IPS-18a (cell line): ENCODE measurements around the gene BGLAP.

Experiments
- H3K27ac ChIP-seq: one replicate; pipeline ENCODE4 v1.5.1; 2013; ENCODE audit warnings: low read length
- H3K27me3 ChIP-seq: one replicate; pipeline ENCODE4 v1.6.1; 2013; ENCODE audit warnings: mild to moderate bottlenecking, low read length; ENCODE audit not compliant: control insufficient read depth, insufficient read depth
- H3K36me3 ChIP-seq: one replicate; pipeline ENCODE4 v1.6.1; 2013; ENCODE audit warnings: low read depth, low read length; ENCODE audit not compliant: control insufficient read depth
- H3K4me1 ChIP-seq: one replicate; pipeline ENCODE4 v1.6.1; 2013; ENCODE audit warnings: low read depth, low read length; ENCODE audit not compliant: control insufficient read depth
- H3K4me3 ChIP-seq: one replicate; pipeline ENCODE4 v1.5.1; 2013; ENCODE audit warnings: low read length
- H3K9ac ChIP-seq: one replicate; pipeline ENCODE4 v1.6.1; 2013; ENCODE audit warnings: mild to moderate bottlenecking, low read length, moderate library complexity
- H3K9me3 ChIP-seq: one replicate; pipeline ENCODE4 v1.6.1; 2013; ENCODE audit warnings: low read depth, low read length; ENCODE audit not compliant: control insufficient read depth

Gene BGLAP

GRCh38 chr1:156283521-156283920 lies 41.5 kb downstream of the BGLAP start:
- H3K9me3 ChIP-seq: no peaks in the 10 kb centered on the region
- H3K9ac ChIP-seq: peak overlapping the region; percentile 87
- H3K27ac ChIP-seq: peak overlapping the region; percentile 19
- H3K27me3 ChIP-seq: no peaks in the 10 kb centered on the region
- H3K4me3 ChIP-seq: peak overlapping the region; percentile 94
- H3K4me1 ChIP-seq: peaks cover 16% of the 10 kb centered on the region
- peaks cover 5% of the 10 kb centered on the region for H3K36me3 ChIP-seq

DNA sequence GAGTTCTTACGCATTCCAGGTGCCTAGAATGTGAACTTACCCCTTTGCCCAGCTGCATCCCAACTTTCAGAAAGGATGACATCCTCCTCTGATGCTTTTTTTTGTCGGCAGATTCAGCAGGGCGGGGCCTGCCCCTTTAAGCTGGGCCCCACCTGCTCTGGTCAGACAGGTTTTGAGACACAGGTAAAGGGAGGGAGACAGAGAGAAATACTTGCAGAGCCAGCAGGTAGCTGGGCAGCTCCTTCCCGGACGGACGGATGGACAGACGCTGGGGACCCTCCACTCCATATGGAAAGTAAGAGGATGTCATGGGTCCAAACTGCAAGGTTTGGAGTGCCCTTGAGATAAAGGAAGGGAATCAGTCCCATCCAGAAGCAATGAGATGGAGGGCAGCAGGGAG lies 42.1 kb downstream of the BGLAP start, which contains the start of gene TMEM79:
Gene TMEM79, plus strand, starts transcription at position 214 of the 400 bp plus-strand sequence. CDS start 902 bp downstream, outside the sequence.
- H3K4me3 ChIP-seq: peak within 1 kb of the TSS; percentile 94
- H3K9me3 ChIP-seq: no peaks in the 10 kb centered on the region
- H3K27ac ChIP-seq: peak within 1 kb of the TSS; percentile 19
- H3K36me3 ChIP-seq: no peaks in the 10 kb centered on the region
- H3K4me1 ChIP-seq: peaks cover 16% of the 10 kb centered on the region
- H3K27me3 ChIP-seq: no peaks in the 10 kb centered on the region
- peak within 1 kb of the TSS; percentile 87 for H3K9ac ChIP-seq

DNA sequence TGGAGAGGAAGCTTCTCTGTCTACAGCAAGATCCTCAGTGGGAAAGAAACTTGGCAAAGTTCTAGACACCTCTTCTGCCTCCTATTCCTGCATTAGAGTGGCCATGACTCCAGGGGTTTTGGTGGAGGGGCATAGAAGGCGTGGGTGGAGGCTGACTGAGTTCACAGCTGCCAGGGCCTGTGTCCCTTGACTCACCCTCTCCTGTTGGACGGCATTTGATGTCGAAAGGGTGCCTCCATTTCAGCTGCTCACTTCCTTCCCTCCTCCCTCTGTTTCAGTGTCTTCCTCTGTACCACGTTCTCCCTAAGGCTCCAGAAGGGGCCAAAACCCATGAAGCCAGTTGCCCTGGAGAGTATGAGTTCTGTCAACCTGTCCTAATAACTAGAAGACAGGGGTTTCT lies 42.8 kb downstream of the BGLAP start:
- H3K27me3 ChIP-seq: no peaks in the 10 kb centered on the region
- H3K36me3 ChIP-seq: no peaks in the 10 kb centered on the region
- H3K4me1 ChIP-seq: peaks cover 16% of the 10 kb centered on the region
- no peaks in the 10 kb centered on the region for H3K9me3 ChIP-seq
- no peak overlapping the region for H3K9ac ChIP-seq
- no peak overlapping the region for H3K27ac ChIP-seq
- H3K4me3 ChIP-seq: no peak overlapping the region

- peaks cover 16% of the 10 kb centered on the region for H3K4me1 ChIP-seq
- no peaks in the 10 kb centered on the region for H3K9me3 ChIP-seq
- H3K4me3 ChIP-seq: no peak overlapping the region
- H3K9ac ChIP-seq: no peak overlapping the region
- H3K27me3 ChIP-seq: no peaks in the 10 kb centered on the region
- no peaks in the 10 kb centered on the region for H3K36me3 ChIP-seq
- no peak overlapping the region for H3K27ac ChIP-seq
Observed at GRCh38 chr1:156285437-156285836, 43.5 kb downstream of the BGLAP start.

DNA sequence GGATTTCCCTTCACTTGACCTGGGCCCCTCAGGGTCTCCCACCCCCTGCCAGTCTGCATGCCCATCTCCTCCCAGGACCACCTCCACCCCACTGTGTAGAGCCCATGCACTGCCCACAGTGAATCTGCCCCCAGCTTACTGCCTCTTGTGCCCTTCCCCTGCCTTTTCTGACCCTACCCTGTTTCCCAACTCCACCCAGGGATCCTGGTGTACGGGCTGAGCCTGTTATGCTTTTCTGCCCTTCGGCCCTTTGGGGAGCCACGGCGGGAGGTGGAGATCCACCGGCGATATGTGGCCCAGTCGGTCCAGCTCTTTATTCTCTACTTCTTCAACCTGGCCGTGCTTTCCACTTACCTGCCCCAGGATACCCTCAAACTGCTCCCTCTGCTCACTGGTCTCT lies 44.1 kb downstream of the BGLAP start:
- no peak overlapping the region for H3K27ac ChIP-seq
- H3K4me3 ChIP-seq: no peak overlapping the region
- H3K27me3 ChIP-seq: no peaks in the 10 kb centered on the region
- H3K9me3 ChIP-seq: no peaks in the 10 kb centered on the region
- peaks cover 15% of the 10 kb centered on the region for H3K4me1 ChIP-seq
- no peaks in the 10 kb centered on the region for H3K36me3 ChIP-seq
- no peak overlapping the region for H3K9ac ChIP-seq

- H3K4me3 ChIP-seq: no peak overlapping the region
- H3K27me3 ChIP-seq: no peaks in the 10 kb centered on the region
- no peaks in the 10 kb centered on the region for H3K4me1 ChIP-seq
- no peaks in the 10 kb centered on the region for H3K9me3 ChIP-seq
- H3K36me3 ChIP-seq: no peaks in the 10 kb centered on the region
- H3K9ac ChIP-seq: no peak overlapping the region
- no peak overlapping the region for H3K27ac ChIP-seq
Observed at GRCh38 chr1:156289857-156290256, 47.9 kb downstream of the BGLAP start.

DNA sequence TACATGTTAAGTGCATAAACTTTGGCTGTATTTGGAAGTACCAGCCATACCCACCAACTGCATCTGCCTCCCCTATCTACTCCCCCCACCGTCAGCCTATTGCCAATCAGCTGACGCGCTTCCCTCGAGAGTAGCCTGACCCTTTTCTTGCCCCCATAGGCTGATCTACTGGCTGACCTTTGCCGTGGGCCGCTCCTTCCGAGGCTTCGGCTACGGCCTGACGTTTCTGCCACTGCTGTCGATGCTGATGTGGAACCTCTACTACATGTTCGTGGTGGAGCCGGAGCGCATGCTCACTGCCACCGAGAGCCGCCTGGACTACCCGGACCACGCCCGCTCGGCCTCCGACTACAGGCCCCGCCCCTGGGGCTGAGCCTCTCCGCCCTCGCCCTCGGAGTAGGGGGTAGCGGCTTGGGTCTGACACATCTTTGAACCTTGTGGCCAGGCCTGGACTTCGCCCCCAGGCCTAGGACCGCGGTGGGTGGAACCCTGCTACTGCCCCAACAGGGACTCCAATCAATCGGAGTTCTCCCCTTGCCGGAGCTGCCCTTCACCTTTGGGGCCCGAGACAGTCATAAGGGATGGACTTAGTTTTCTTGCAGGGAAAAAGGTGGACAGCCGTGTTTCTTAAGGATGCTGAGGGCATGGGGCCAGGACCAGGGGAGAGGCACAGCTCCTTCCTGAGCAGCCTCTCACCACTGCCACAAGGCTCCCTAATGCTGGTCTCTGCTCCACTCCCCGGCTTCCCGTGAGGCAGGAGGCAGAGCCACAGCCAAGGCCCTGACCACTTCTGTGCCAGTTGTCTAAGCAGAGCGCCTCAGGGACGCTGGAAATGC lies 49.5 kb downstream of the BGLAP start:
- Histone ChIP-seq H3K9me3 (no peaks in the 10 kb centered on the region), H3K27ac (no peak overlapping the region), H3K36me3 (no peaks in the 10 kb centered on the region), H3K9ac (peak overlapping the region; percentile 43), H3K4me3 (peak overlapping the region; percentile 68), H3K4me1 (no peaks in the 10 kb centered on the region), H3K27me3 (no peaks in the 10 kb centered on the region)
